IPS-11a (cell line): ENCODE results near the gene PYGO2.
"Not testable (repeated sequence)": the region's sequence is repeated elsewhere in the genome, so short reads cannot be mapped to it uniquely, and the experiment has no call there.

Source experiments
- H3K4me3 ChIP-seq: one replicate; pipeline ENCODE4 v1.5.1; 2013; ENCODE audit warnings: low read depth, low read length, control low read depth

PYGO2 gene

DNA sequence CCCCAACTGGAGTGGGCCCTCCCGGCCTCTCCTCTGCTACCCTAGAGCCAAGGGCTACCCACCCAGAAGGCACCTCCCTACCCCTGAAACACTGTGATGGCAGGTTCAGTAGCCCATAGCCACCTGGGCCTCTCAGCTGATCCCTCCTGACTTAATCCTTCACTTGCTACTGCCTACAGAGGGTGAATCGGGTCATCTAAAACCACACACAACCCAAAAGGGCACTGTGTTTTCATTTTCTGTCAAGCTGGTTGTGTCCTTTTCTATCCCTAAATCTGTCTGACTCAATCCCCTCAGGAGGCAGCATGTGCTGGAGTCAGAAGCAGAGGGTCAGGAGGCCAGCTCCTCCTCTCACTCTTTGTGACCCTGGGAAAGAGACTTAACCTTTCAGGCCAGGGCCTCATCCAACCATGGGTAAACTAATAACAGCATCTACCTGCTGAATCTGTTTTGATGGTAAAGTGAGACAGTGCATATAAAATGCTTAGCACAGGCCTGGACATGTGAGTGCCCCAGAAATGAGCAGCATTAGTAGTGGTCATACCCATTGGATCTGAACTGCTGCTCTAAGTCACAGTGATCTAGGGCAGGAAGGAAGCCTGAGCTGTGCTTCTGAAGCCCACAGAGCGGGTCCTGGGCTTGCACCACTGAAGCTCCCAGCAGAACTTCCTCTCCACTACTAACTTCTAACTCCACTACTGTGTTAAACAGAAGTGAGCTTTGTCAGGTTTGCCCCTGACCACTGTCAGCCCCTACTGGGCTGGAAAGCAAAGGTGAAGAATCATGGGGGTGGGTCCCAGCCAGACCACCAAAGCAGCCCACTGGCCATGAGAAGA lies 36.0 kb downstream of the PYGO2 start:
- H3K4me3 ChIP-seq: no peak overlapping the region

GRCh38 chr1:154923695-154924094 lies 37.9 kb downstream of the PYGO2 start:
- H3K4me3 ChIP-seq: no peak overlapping the region

- no peak overlapping the region for H3K4me3 ChIP-seq
Observed at GRCh38 chr1:154913273-154913672, 48.3 kb downstream of the PYGO2 start.

DNA sequence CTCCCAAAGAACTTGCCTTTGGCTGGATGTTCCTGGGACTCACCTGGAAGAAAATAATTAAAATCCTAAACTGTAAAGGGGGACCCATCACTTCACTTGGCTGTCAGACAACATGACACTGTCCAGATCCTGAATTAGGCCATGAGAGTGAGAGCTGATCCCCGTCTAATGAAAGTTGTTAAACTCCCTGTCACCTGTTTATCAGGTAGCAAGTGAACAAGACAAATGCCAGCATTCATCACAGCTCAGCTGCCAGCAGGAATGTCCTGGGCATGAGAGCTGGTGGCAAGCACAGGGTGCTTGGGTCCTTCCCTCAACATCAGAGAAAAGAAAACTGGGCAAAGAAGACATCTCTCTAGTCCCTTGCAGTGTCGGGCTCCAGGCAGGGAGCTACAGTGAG lies 48.8 kb downstream of the PYGO2 start:
- no peak overlapping the region for H3K4me3 ChIP-seq

GRCh38 chr1:154911691-154912550 lies 49.7 kb downstream of the PYGO2 start:
- H3K4me3 ChIP-seq: no peak overlapping the region

DNA sequence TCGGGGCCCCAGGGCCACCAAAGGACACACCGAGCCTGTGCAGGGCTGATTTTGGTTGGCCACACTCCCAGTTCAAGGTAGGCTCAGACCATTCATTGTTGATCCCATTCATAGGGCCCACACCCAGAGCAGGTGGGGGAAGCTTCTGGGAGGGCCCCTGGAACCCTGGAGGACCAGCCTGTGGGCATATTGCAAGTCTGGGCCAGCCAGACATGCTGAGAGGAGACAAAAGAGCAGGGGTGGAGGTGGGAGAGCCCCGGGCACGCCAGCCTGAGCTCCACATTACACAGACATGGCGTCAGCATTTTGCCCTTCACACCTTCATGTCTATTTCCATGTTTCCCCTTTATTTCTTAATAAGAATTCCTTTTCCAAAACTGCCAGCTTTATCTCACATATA lies 50.7 kb downstream of the PYGO2 start:
- H3K4me3 ChIP-seq: no peak overlapping the region

DNA sequence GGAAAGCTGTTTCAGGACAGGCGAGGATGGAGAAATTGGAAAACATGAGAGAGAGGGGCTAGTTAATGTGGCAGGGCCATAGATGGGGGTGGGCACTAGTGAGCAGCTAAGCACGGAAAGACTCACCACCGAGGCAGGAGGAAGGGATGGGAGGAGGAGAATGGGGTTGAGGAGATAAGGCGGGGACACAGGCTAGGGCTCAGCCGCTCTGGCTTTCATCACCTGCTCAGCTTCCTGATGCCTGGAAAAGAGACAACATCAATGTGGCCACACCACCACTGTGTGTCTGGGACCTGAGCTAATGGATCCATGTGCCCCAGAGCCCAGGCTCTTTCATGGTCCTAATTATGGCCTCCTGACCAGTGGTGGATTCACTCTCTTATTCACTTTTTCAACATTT lies 52.6 kb downstream of the PYGO2 start:
- H3K4me3 ChIP-seq: no peak overlapping the region

DNA sequence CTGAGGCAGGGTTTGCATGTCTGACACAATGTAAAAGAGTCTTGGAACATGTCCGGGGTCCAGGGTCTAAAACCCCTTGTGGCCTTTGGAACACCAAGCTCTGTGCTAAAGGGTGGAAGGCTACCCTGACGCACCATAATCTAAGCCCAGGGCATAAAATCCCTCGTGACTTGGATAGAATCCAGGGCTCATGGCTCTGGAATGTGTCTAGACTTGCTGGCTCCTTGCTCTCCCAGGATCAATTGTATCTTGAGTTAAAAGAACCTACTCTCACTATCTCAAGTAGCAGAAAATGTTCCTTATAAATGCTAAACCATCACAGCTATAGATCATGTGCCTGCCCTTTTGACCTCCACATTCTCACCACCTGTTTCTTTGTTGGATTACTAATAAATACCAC lies 53.5 kb downstream of the PYGO2 start:
- H3K4me3 ChIP-seq: not testable (repeated sequence)
